Measurements from ENCODE around the gene AZIN2. TPM values are rescaled to one million over a fixed set of nuclear protein-coding genes. Genes with fewer than 3 reads are reported as not detected.
A peak's percentile ranks its signal among the peaks of the same experiment; 100 is the strongest.

The AZIN2 gene
- total and polyA plus RNA-seq, 2 of the 13 experiments (the other 11 are each of a cell fraction or from before 2014, with no cell fraction given): 1.7 to 3.5 TPM

GRCh38 chr1:33047839-33048305 lies 33.1 kb upstream of the AZIN2 start:
- no peaks in the 10 kb centered on the region for H3K36me3 ChIP-seq (replicated peaks in 1 of 2; ENCODE audit: control insufficient read depth in 1 of 2, insufficient read depth in 2 of 2, low read length in 2 of 2)
- FAIRE-seq (no peak), DNase-seq (ENCODE audit: low spot score) (no peak), ATAC-seq (no peak)
- 50% methylated on average over 2 of the region's 2 CpGs for WGBS (ENCODE audit: low lambda C conversion rate)
- intact Hi-C loops (cut with micrococcal nuclease; ENCODE audit: unreplicated experiment) (no loop called here), in situ Hi-C loops (cut with HindIII; ENCODE audit: extremely low pct_ligation_motif_present, low pct_unique_long_range_greater_than_20kb) (no loop called here)
- no peaks in the 10 kb centered on the region for H4K20me1 ChIP-seq (ENCODE audit: insufficient read depth, low read length)
- no peak overlapping the region for H2AFZ ChIP-seq (ENCODE audit: low read length)
- POLR2A ChIA-PET: no interaction called here
- no peak overlapping the region for H3K27ac ChIP-seq (ENCODE audit: extremely low read length, insufficient read depth, low read length)
- H3K4me1 ChIP-seq (ENCODE audit: insufficient read depth, low read length): peaks cover 76% of the 10 kb centered on the region
- no peak for TF ChIP-seq ZNF550 (CRISPR knock-in tag; IDR thresholded peaks at IDR 0.05; ENCODE audit: borderline replicate concordance)
- TF ChIP-seq MAFK (conservative IDR thresholded peaks at IDR 0.05 in 1 of 2, IDR thresholded peaks at IDR 0.05 in 1 of 2; ENCODE audit: low read length in 2 of 2): peak in 1 of 2 experiments; percentile 31; a peak in 1 of 4 replicates
- H3K9me3 ChIP-seq (ENCODE audit: low read length): no peaks in the 10 kb centered on the region
- CTCF ChIA-PET (ENCODE audit: low intra/inter-chr PET ratio, low total read pairs): no interaction called here
- no peaks in the 10 kb centered on the region for H3K79me2 ChIP-seq (ENCODE audit: insufficient read depth, low read length)
- no TSS peak for BruUV-seq (replicated peaks)
- H3K27me3 ChIP-seq (ENCODE audit: control insufficient read depth in 1 of 2, insufficient read depth in 2 of 2, low read length in 2 of 2): no peaks in the 10 kb centered on the region
- H3K4me3 ChIP-seq (replicated peaks in 1 of 3; ENCODE audit: insufficient read depth in 1 of 3, low read depth in 2 of 3, low read length in 3 of 3): no peak overlapping the region
- peak overlapping the region; percentile 18; the same call in 1 of the 2 replicates for H3K4me2 ChIP-seq (ENCODE audit: low read depth, low read length)
- H3K9ac ChIP-seq (ENCODE audit: insufficient read depth, low read depth, low read length): no peak overlapping the region

GRCh38 chr1:33048426-33048825 lies 32.5 kb upstream of the AZIN2 start:
- H3K4me1 ChIP-seq (ENCODE audit: insufficient read depth, low read length): peaks cover 72% of the 10 kb centered on the region
- ChIA-PET POLR2A (no interaction called here), CTCF (ENCODE audit: low intra/inter-chr PET ratio, low total read pairs) (no interaction called here)
- 6% methylated on average over 3 of the region's 3 CpGs for WGBS (ENCODE audit: low lambda C conversion rate)
- BruUV-seq (replicated peaks): no TSS peak
- no peaks in the 10 kb centered on the region for H4K20me1 ChIP-seq (ENCODE audit: insufficient read depth, low read length)
- H3K4me2 ChIP-seq (ENCODE audit: low read depth, low read length): peak overlapping the region; percentile 18; the same call in 1 of the 2 replicates
- intact Hi-C loops (cut with micrococcal nuclease; ENCODE audit: unreplicated experiment) (no loop called here), in situ Hi-C loops (cut with HindIII; ENCODE audit: extremely low pct_ligation_motif_present, low pct_unique_long_range_greater_than_20kb) (no loop called here)
- no peak overlapping the region for H2AFZ ChIP-seq (ENCODE audit: low read length)
- H3K27ac ChIP-seq (ENCODE audit: extremely low read length, insufficient read depth, low read length): no peak overlapping the region
- FAIRE-seq (no peak), DNase-seq (ENCODE audit: low spot score) (no peak), ATAC-seq (no peak)
- H3K4me3 ChIP-seq (replicated peaks in 1 of 3; ENCODE audit: insufficient read depth in 1 of 3, low read depth in 2 of 3, low read length in 3 of 3): no peak overlapping the region
- H3K9me3 ChIP-seq (ENCODE audit: low read length): no peaks in the 10 kb centered on the region
- no peaks in the 10 kb centered on the region for H3K36me3 ChIP-seq (replicated peaks in 1 of 2; ENCODE audit: control insufficient read depth in 1 of 2, insufficient read depth in 2 of 2, low read length in 2 of 2)
- no peaks in the 10 kb centered on the region for H3K27me3 ChIP-seq (ENCODE audit: control insufficient read depth in 1 of 2, insufficient read depth in 2 of 2, low read length in 2 of 2)
- H3K9ac ChIP-seq (ENCODE audit: insufficient read depth, low read depth, low read length): no peak overlapping the region
- H3K79me2 ChIP-seq (ENCODE audit: insufficient read depth, low read length): no peaks in the 10 kb centered on the region
- TF ChIP-seq ZNF407 (CRISPR knock-in tag; IDR thresholded peaks at IDR 0.05; ENCODE audit: not compliant biosample characterization): no peak
- TF ChIP-seq KLF11 (CRISPR knock-in tag; IDR thresholded peaks at IDR 0.05): no peak
- TF ChIP-seq ZBTB8A (CRISPR knock-in tag; IDR thresholded peaks at IDR 0.05; ENCODE audit: borderline replicate concordance, low read depth): no peak
- no peak for TF ChIP-seq RBM22 (optimal IDR thresholded peaks at IDR 0.05; ENCODE audit: low read length)
- TF ChIP-seq RFX1 (IDR thresholded peaks at IDR 0.05): no peak
- no peak for TF ChIP-seq ZNF780A (CRISPR knock-in tag; IDR thresholded peaks at IDR 0.05)
- TF ChIP-seq ZNF282 (IDR thresholded peaks at IDR 0.05; ENCODE audit: partially characterized antibody): no peak

Data from HepG2 (cell line).